ENCODE data around the gene PDGFA. TPM values are rescaled to one million over a fixed set of nuclear protein-coding genes. Genes with fewer than 3 reads are reported as not detected.
A peak's percentile ranks its signal among the peaks of the same experiment; 100 is the strongest.

The PDGFA gene
- total and polyA plus RNA-seq, 2 experiments from 2014 or later, result 35.6 to 43.1 TPM

GRCh38 chr7:522071-522950 is 2.7 kb upstream of the PDGFA start:
- ATAC-seq (peak; percentile 2), DNase-seq (ENCODE audit: low spot score) (peak; percentile 55)
- no peak for TF ChIP-seq NANOG (IDR thresholded peaks at IDR 0.05; ENCODE audit: borderline replicate concordance)
- peak; percentile 51 for TF ChIP-seq EZH2phosphoT487 (IDR thresholded peaks at IDR 0.05; ENCODE audit: unreplicated experiment)
- TF ChIP-seq, protein P1, sequence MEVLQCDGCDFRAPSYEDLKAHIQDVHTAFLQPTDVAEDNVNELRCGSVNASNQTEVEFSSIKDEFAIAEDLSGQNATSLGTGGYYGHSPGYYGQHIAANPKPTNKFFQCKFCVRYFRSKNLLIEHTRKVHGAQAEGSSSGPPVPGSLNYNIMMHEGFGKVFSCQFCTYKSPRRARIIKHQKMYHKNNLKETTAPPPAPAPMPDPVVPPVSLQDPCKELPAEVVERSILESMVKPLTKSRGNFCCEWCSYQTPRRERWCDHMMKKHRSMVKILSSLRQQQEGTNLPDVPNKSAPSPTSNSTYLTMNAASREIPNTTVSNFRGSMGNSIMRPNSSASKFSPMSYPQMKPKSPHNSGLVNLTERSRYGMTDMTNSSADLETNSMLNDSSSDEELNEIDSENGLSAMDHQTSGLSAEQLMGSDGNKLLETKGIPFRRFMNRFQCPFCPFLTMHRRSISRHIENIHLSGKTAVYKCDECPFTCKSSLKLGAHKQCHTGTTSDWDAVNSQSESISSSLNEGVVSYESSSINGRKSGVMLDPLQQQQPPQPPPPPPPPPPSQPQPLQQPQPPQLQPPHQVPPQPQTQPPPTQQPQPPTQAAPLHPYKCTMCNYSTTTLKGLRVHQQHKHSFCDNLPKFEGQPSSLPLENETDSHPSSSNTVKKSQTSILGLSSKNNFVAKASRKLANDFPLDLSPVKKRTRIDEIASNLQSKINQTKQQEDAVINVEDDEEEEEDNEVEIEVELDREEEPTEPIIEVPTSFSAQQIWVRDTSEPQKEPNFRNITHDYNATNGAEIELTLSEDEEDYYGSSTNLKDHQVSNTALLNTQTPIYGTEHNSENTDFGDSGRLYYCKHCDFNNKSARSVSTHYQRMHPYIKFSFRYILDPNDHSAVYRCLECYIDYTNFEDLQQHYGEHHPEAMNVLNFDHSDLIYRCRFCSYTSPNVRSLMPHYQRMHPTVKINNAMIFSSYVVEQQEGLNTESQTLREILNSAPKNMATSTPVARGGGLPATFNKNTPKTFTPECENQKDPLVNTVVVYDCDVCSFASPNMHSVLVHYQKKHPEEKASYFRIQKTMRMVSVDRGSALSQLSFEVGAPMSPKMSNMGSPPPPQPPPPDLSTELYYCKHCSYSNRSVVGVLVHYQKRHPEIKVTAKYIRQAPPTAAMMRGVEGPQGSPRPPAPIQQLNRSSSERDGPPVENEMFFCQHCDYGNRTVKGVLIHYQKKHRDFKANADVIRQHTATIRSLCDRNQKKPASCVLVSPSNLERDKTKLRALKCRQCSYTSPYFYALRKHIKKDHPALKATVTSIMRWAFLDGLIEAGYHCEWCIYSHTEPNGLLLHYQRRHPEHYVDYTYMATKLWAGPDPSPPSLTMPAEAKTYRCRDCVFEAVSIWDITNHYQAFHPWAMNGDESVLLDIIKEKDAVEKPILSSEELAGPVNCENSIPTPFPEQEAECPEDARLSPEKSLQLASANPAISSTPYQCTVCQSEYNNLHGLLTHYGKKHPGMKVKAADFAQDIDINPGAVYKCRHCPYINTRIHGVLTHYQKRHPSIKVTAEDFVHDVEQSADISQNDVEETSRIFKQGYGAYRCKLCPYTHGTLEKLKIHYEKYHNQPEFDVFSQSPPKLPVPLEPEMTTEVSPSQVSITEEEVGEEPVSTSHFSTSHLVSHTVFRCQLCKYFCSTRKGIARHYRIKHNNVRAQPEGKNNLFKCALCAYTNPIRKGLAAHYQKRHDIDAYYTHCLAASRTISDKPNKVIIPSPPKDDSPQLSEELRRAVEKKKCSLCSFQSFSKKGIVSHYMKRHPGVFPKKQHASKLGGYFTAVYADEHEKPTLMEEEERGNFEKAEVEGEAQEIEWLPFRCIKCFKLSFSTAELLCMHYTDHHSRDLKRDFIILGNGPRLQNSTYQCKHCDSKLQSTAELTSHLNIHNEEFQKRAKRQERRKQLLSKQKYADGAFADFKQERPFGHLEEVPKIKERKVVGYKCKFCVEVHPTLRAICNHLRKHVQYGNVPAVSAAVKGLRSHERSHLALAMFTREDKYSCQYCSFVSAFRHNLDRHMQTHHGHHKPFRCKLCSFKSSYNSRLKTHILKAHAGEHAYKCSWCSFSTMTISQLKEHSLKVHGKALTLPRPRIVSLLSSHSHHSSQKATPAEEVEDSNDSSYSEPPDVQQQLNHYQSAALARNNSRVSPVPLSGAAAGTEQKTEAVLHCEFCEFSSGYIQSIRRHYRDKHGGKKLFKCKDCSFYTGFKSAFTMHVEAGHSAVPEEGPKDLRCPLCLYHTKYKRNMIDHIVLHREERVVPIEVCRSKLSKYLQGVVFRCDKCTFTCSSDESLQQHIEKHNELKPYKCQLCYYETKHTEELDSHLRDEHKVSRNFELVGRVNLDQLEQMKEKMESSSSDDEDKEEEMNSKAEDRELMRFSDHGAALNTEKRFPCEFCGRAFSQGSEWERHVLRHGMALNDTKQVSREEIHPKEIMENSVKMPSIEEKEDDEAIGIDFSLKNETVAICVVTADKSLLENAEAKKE (CRISPR knock-in tag; IDR thresholded peaks at IDR 0.05), result no peak
- peak; percentile 66 for TF ChIP-seq EZH2 (IDR thresholded peaks at IDR 0.05; ENCODE audit: low read depth, unreplicated experiment)
- Mint-ChIP-seq H3K36me3 (ENCODE audit: low read depth) (peaks cover 4% of the 10 kb centered on the region), H3K4me1 (peaks cover 5% of the 10 kb centered on the region; the same call in 1 of the 3 replicates), H3K27me3 (ENCODE audit: insufficient read depth, low read depth, poor library complexity) (peaks cover 45% of the 10 kb centered on the region), H3K4me3 (peak overlapping the region; percentile 67), H3K9me3 (no peaks in the 10 kb centered on the region; the same call in 2 of the 3 replicates), H3K27ac (no peak overlapping the region)
- Histone ChIP-seq H3K4me3 (peak overlapping the region; percentile 67), H4K20me1 (replicated peaks; ENCODE audit: insufficient read depth) (no peaks in the 10 kb centered on the region; the same call in 1 of the 2 replicates), H3F3A (replicated peaks; ENCODE audit: low read depth) (no peaks in the 10 kb centered on the region), H2AFZ (no peak overlapping the region), H3K36me3 (ENCODE audit: insufficient read depth) (no peaks in the 10 kb centered on the region), H3K79me2 (replicated peaks; ENCODE audit: insufficient read depth) (peaks cover 12% of the 10 kb centered on the region), H3K4me2 (peak overlapping the region; percentile 86), H3K4me1 (ENCODE audit: insufficient read depth) (peaks cover 9% of the 10 kb centered on the region; the same call in 1 of the 2 replicates), H3K27me3 (ENCODE audit: insufficient read depth) (peaks cover 60% of the 10 kb centered on the region), H3K27ac (ENCODE audit: low read depth) (no peak overlapping the region), H3K9me2 (ENCODE audit: insufficient read depth) (no peaks in the 10 kb centered on the region)

All from GM23338 (cell line).